Spleen (tissue), 7 donors: ENCODE measurements around the gene FOXL2NB.

Experiments used
- POLR2A ChIP-seq, 3 donors: fragments of 450-650 bp; IDR thresholded peaks; one replicate each; pipeline ENCODE4 v1.5.1; 2017; ENCODE audit warnings: antibody characterized with exemption in 3 of 3, mild to moderate bottlenecking in 1 of 3
- TF ChIP-seq, protein P1 (sequence below), 11 experiments: fragments of 200-600 bp in 7 of 11; fragments of 450-650 bp in 4 of 11; sonication (generic) in 4 of 11; IDR thresholded peaks in 8 of 11; conservative IDR thresholded peaks in 3 of 11; 1 replicate in 7 of 11; 2 replicates in 4 of 11; pipeline versions ENCODE4 v1.4.0 to v1.8.0; 2016 to 2021; ENCODE audit warnings: antibody characterized with exemption in 11 of 11, inconsistent platforms in 4 of 11, mild to moderate bottlenecking in 1 of 11
- donor health status: DM: no; HTN: no; CAD: no; lungs with moderate emphysema.
- donor health status: DM: no; HTN: no; CAD: no.
- donor health status: DM: no; HTN: no; CAD: no.

DNA sequence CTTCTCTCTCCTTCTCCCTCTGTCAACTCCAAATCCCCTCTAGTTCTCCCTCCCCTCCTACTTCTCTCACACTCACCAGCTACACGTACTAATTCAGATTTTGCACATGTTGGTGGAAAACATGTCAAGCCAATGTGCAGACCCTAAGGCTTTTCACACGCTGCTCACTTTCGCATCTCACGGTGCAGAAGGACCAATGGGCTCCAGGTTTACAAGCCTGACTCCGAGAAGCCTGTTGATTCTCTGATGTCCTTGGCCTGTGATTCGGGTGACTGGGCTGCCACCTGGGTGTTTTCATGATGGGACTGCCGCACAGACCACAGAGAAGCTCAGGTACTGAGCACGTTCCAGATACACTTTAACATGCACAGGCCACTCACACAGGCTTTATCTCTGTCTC lies 3.7 kb downstream of the FOXL2NB start:
- no peak for TF ChIP-seq POLR2A (IDR thresholded peaks at IDR 0.05)
- TF ChIP-seq, protein P1, sequence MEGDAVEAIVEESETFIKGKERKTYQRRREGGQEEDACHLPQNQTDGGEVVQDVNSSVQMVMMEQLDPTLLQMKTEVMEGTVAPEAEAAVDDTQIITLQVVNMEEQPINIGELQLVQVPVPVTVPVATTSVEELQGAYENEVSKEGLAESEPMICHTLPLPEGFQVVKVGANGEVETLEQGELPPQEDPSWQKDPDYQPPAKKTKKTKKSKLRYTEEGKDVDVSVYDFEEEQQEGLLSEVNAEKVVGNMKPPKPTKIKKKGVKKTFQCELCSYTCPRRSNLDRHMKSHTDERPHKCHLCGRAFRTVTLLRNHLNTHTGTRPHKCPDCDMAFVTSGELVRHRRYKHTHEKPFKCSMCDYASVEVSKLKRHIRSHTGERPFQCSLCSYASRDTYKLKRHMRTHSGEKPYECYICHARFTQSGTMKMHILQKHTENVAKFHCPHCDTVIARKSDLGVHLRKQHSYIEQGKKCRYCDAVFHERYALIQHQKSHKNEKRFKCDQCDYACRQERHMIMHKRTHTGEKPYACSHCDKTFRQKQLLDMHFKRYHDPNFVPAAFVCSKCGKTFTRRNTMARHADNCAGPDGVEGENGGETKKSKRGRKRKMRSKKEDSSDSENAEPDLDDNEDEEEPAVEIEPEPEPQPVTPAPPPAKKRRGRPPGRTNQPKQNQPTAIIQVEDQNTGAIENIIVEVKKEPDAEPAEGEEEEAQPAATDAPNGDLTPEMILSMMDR (IDR thresholded peaks at IDR 0.05 in 8 of 11, conservative IDR thresholded peaks at IDR 0.05 in 3 of 11): no peak
